ENCODE data around the gene ANAPC5. TPM values are rescaled to one million over a fixed set of nuclear protein-coding genes. Genes with fewer than 3 reads are reported as not detected.
A peak's percentile ranks its signal among the peaks of the same experiment; 100 is the strongest.
"Not testable (repeated sequence)": the region's sequence is repeated elsewhere in the genome, so short reads cannot be mapped to it uniquely, and the experiment has no call there.

The ANAPC5 gene
- total RNA-seq, 1 donor from 2014 or later, result 57.4 TPM

- ATAC-seq (ENCODE audit: poor library complexity), result no peak
- peak; percentile 16 for DNase-seq
- intact Hi-C loops (cut with DNase I), result no loop called here
Observed at GRCh38 chr12:121295116-121295745, 57.0 kb downstream of the ANAPC5 start.

DNA sequence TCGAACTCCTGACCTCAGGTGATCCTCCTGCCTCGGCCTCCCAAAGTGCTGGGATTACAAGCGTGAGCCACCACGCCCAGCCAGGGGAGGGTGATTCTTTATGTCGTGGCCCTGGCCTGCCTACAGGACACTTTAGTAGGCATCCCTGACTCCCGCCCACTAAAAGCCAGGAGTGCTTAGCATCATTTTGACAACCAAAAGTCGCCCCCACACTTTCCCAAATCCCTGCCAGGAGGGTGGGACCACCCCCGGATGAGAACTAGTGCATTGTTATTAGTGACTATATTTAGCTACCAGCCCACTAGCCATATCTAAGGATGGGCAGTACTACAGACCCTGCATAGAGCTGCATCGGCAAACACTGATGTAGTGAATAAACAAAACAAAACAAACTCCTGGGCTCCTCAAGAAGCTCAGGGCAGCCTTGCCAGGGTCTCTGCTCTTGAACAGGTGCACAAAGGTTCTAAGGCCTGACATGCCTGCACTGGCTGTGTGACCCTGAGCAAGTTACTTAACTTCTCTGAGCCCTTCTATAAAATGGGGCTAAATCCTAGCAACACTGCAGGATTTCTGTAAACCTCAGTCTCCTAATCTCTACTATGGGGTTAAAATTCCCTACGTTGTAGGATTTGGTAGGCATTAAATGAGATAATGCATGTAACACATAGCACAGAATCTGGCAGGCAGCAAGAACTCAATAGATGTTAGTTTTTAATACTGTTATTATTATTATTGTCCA is 57.9 kb downstream of the ANAPC5 start:
- ATAC-seq (ENCODE audit: poor library complexity), result no peak
- DNase-seq, result peak; percentile 39
- intact Hi-C loops (cut with DNase I), result no loop called here

DNA sequence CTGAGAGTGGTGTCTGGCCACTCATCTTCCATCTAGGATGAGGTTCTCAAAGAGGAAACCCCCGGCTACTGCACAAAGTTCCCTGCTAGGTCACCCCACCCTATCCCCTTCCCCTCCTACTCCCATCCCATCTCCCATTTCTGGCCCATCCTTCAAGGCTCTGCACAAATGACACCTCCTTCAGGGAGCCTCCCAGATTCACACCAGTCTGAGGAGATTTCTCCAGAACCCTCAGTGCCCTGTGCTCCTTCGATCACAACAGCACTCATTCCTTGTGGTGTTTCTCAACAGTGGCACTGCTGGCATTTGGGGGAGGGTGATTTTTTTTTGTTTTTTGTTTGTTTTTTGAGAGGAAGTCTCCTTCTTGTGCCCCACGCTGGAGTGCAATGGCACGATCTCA is 58.6 kb downstream of the ANAPC5 start:
- no peak for ATAC-seq (ENCODE audit: poor library complexity)
- DNase-seq, result peak; percentile 7
- intact Hi-C loops (cut with DNase I), result no loop called here

GRCh38 chr12:121290410-121290809 is 61.8 kb downstream of the ANAPC5 start:
- DNase-seq, result peak; percentile 1

GRCh38 chr12:121289962-121290361 is 62.2 kb downstream of the ANAPC5 start:
- intact Hi-C loops (cut with DNase I), result no loop called here
- peak; percentile 8 for DNase-seq

More at GRCh38 chr12:121290410-121290809, 61.8 kb downstream of the ANAPC5 start:
- intact Hi-C loops (cut with DNase I), result no loop called here
- ATAC-seq (ENCODE audit: poor library complexity), result no peak

DNA sequence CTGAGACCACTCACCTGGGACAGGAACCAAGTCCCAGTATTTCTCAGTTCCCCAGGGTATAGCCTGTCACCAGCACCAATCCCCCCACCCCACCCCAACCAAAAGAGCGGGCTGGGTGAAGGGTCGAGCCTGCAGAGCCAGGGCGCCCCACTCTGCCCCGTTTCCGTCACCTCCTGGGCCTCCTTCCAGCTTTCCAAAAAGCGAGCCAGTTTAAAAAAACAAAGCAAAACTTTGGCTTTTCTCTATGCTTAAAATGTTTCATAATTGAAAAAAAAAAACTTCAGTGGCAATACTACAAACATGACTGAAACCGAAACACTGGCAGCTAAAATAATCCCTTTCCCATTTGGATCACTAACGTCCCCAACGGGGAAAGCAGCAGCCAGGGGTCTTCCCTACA is 63.2 kb downstream of the ANAPC5 start:
- intact Hi-C loops (cut with DNase I), result no loop called here
- ATAC-seq (ENCODE audit: poor library complexity) (peak; percentile 64), DNase-seq (peak; percentile 59)

More at GRCh38 chr12:121289962-121290361, 62.2 kb downstream of the ANAPC5 start:
- ATAC-seq (ENCODE audit: poor library complexity), result no peak

- DNase-seq (peak; percentile 42), ATAC-seq (ENCODE audit: poor library complexity) (peak; percentile 28)
- intact Hi-C loops (cut with DNase I), result no loop called here
Observed at GRCh38 chr12:121288158-121288845, 63.9 kb downstream of the ANAPC5 start.

DNA sequence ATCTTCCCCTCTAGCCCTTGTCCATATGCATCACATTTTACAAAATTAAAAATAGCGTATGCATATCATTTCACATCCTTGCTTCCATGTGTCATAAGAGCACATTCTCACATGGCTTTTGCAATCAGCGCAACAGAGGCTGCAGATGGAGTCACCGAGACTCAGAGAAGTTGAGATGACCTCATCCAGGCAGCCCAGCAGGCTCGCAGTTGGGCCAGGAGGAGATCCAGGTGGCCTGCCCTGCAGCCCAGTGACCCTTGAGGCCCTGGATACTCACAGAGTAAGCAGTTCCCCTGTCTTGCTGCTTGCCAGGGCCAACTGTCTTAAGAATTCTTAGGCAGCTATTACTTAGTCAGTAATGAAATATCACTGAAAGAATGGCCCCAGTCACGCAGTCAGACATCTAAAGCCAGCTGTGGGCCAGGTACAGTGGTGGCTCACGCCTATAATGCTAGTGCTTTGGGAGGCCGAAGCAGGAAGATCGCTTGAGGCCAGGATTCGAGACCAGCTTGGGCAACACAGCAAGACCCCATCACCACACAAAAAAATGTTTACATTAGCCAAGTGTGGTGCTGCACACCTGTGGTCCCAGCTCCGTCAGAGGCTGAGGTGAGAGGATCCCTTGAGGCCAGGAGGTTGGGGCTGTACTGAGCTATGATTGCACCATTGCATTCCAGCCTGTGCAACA is 64.8 kb downstream of the ANAPC5 start:
- DNase-seq, result peak; percentile 35
- intact Hi-C loops (cut with DNase I), result no loop called here
- no peak for ATAC-seq (ENCODE audit: poor library complexity)

GRCh38 chr12:121285856-121286255 is 66.4 kb downstream of the ANAPC5 start:
- DNase-seq (peak; percentile 8), ATAC-seq (ENCODE audit: poor library complexity) (no peak)
- intact Hi-C loops (cut with DNase I), result no loop called here

DNA sequence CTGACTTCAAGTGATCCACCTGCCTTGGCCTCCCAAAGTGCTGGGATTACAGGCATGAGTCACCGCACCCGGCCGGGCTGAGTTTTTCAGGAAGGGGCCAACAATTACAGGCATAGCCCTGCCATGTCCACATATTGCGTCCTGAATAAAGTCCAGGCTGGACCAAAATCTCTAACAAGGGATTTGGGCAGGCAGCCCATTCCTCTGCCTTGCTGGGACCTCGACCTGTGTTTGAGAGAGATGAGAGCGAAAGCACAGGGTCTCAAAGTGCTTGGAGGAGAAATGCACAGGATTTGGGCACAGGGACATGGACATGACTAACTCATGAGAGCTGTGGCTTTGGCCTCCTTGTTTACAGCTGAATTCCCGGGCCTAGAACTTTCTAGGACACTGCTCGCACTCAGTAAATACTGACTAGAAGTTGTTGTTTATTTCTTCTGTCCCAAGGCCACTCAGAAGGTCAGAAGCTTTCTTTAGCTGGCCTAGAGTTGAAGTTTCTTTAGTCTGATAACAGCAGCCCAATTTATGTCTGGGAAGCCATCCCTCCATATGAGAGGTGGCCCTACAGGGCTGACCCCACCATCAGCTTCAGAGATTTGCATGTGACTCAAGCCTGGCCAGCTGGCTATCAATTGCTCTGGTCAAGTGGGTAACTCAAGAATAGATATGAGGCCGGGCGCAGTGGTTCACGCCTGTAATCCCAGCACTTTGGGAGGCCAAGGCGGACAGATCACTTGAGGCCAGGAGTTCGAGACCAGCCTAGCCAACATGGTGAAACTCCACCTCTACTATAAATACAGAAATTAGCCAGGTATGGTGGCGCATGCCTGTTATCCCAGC is 67.4 kb downstream of the ANAPC5 start:
- intact Hi-C loops (cut with DNase I), result no loop called here
- ATAC-seq (ENCODE audit: poor library complexity), result no peak
- DNase-seq, result peak; percentile 39

DNA sequence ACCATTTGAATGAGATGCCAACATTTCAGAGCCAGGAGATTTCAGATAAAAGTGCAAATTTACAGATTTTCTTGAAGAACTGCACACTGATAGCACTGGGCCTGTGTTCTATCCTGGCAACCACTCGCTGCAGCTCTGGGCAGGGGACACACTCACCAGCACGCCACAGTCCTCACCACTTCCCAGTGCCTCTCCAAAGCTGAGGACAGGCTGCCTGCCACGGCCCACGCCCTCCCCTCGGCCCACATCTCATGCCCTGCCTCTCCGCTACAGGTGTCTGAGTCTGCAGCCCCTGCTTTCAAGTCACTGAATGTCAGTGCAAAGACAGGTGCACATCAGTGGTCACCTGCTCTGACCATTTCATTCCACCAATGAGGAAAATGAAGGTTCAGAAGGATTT is 68.4 kb downstream of the ANAPC5 start:
- intact Hi-C loops (cut with DNase I), result no loop called here
- ATAC-seq (ENCODE audit: poor library complexity) (no peak), DNase-seq (peak; percentile 20)

DNA sequence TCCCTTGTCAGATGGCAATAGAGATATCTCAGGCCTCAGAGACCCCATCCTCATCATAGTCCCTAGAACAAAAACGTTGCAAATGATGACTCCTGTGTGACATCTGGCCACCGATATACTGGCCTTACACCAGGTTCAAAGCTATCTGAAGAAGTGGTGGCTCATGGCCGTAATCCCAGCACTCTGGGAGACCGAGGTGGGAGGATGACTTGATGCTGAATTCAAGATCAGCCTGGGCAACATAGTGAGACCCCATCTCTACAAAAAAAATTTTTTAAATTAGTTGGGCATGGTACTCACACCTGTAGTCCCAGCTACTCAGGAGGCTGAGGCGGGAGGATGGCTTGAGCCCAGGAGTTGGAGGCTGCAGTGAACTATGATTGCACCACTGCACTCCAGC is 68.8 kb downstream of the ANAPC5 start:
- intact Hi-C loops (cut with DNase I), result no loop called here
- DNase-seq, result peak; percentile 7
- no peak for ATAC-seq (ENCODE audit: poor library complexity)

DNA sequence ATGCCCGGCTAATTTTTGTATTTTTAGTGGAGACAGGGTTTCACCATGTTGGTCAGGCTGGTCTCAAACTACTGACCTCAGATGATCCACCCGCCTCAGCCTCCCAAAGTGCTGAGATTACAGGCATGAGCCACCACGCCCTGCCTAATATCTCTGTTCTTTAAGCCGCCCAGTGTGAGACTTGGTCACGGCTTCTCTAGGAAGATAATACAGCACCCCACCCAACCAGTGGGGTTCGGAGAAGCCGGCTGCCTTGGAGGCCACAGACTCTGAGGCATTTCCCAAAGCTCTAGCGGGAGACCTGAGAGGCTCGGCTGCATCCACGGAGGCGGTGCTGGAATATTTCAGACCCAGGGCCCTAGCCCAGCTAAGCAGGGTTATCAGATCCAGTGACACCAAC is 69.3 kb downstream of the ANAPC5 start:
- intact Hi-C loops (cut with DNase I); ATAC-seq (ENCODE audit: poor library complexity): not testable (repeated sequence)
- DNase-seq, result peak; percentile 22

DNA sequence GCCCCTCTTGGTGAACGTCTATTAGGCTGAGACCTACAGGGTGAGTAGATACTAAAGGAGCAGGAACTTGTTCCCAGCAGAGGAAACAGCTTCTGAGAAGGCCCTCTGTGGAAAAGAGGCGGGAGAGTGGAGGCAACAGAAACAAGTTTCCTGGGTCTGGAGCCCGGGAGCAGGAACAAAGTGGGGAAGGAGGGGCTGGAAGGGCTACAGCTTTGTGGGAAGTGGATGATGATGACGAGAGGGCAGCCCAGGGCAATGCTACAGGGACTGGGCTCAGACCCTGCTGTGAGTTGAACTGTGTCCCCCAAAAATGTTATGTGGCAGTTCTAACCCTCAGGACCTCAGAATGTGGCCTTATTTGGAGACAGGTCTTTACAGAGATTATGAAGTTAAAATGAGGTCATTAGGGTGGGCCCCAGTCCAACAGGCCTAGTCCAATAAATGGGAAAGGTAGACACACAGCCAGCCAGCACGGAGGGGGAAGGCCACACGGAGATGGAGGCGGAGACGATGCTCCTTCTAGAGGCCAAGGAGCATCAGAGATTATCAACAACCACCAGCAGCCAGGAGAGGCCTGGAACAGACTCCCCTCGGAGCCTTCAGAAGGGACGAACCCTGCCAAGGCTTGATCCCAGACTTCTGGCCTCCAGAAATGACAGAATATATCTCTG is 70.0 kb downstream of the ANAPC5 start:
- intact Hi-C loops (cut with DNase I), result no loop called here
- DNase-seq, result peak; percentile 43
- ATAC-seq (ENCODE audit: poor library complexity), result peak; percentile 21

GRCh38 chr12:121281116-121281515 is 71.1 kb downstream of the ANAPC5 start:
- DNase-seq, result peak; percentile 28
- ATAC-seq (ENCODE audit: poor library complexity); intact Hi-C loops (cut with DNase I): not testable (repeated sequence)

GRCh38 chr12:121280531-121280930 is 71.7 kb downstream of the ANAPC5 start:
- peak; percentile 4 for DNase-seq
- intact Hi-C loops (cut with DNase I); ATAC-seq (ENCODE audit: poor library complexity): not testable (repeated sequence)

GRCh38 chr12:121279507-121279915 is 72.7 kb downstream of the ANAPC5 start:
- DNase-seq (peak; percentile 79), ATAC-seq (ENCODE audit: poor library complexity) (peak; percentile 65)
- intact Hi-C loops (cut with DNase I), result no loop called here

DNA sequence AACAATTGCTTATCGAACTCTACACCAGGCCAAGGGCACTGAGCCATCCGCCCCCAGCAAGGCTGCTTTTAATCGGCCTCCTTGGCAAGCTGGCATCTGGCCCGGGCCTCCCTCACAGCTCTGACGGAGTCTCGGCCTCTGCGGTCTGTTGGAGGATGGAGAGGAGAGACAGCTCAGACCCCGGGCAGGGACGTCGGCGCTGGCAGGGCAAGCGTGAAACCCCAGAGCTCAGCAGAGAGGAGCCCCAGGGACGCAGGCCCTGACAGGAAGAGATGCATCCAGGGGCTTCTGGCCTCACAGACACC is 73.2 kb downstream of the ANAPC5 start:
- DNase-seq (peak; percentile 76), ATAC-seq (ENCODE audit: poor library complexity) (peak; percentile 34)
- intact Hi-C loops (cut with DNase I), result no loop called here

All from Right ventricle myocardium superior (tissue), 1 donor.